22Rv1 (cell line): Measurements from ENCODE around the gene SLC35F4.

ENCODE experiments used
- CTCF ChIP-seq: fragments of 450-650 bp; IDR thresholded peaks from 2 replicates; pipeline ENCODE4 v1.5.1; 2017; ENCODE audit warnings: mild to moderate bottlenecking
- ZFX ChIP-seq: fragments of 450-650 bp; IDR thresholded peaks from 2 replicates; pipeline ENCODE4 v1.6.1; 2017; ENCODE audit warnings: antibody characterized with exemption, borderline replicate concordance

- TF ChIP-seq CTCF: no peak
- no peak for TF ChIP-seq ZFX
These were observed 112.1 kb downstream of the SLC35F4 start for GRCh38 chr14:57753821-57754220.
